Measurements from ENCODE around the gene VWA5B1. TPM values are rescaled to one million over a fixed set of nuclear protein-coding genes. Genes with fewer than 3 reads are reported as not detected.
A peak's percentile ranks its signal among the peaks of the same experiment; 100 is the strongest.

The VWA5B1 gene
- total RNA-seq, 1 donor from 2014 or later: not detected

GRCh38 chr1:20336105-20336605 is 45.5 kb downstream of the VWA5B1 start:
- TF ChIP-seq POLR2A (IDR thresholded peaks at IDR 0.05): no peak
- no peak for DNase-seq (ENCODE audit: extremely low spot score in 2 of 2)
- H3K27me3 ChIP-seq: no peaks in the 10 kb centered on the region
- no peaks in the 10 kb centered on the region for H3K4me1 ChIP-seq
- no peaks in the 10 kb centered on the region for H3K9me3 ChIP-seq
- H3K4me3 ChIP-seq: no peak overlapping the region
- no peak overlapping the region for H3K27ac ChIP-seq
- intact Hi-C loops (cut with DNase I): no loop called here
- H3K36me3 ChIP-seq: no peaks in the 10 kb centered on the region

DNA sequence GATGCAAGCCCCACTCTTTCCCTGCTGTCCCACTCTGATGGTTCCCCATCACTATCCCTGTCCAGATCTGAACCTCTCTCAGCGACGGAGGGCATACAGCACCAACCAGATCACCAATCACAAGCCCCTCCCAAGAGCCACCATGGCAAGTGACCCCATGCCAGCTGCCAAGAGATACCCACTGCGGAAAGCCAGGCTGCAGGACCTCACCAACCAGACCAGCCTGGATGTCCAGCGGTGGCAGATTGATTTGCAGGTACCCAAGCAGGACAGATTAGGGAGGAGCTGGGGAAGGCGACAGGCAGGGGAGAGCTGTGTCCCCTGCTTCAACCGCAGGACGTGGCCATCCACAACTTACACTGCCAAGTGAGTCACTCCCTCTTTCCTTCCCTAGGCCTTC is 46.9 kb downstream of the VWA5B1 start:
- DNase-seq (ENCODE audit: extremely low spot score in 2 of 2): no peak
- Histone ChIP-seq H3K27me3 (no peaks in the 10 kb centered on the region), H3K4me3 (no peak overlapping the region), H3K4me1 (no peaks in the 10 kb centered on the region), H3K9me3 (no peaks in the 10 kb centered on the region), H3K27ac (no peak overlapping the region), H3K36me3 (no peaks in the 10 kb centered on the region)
- intact Hi-C loops (cut with DNase I): no loop called here
- no peak for TF ChIP-seq POLR2AphosphoS5 (IDR thresholded peaks at IDR 0.05; ENCODE audit: insufficient read depth in 1 of 2, low read depth in 1 of 2)
- TF ChIP-seq, protein P1, sequence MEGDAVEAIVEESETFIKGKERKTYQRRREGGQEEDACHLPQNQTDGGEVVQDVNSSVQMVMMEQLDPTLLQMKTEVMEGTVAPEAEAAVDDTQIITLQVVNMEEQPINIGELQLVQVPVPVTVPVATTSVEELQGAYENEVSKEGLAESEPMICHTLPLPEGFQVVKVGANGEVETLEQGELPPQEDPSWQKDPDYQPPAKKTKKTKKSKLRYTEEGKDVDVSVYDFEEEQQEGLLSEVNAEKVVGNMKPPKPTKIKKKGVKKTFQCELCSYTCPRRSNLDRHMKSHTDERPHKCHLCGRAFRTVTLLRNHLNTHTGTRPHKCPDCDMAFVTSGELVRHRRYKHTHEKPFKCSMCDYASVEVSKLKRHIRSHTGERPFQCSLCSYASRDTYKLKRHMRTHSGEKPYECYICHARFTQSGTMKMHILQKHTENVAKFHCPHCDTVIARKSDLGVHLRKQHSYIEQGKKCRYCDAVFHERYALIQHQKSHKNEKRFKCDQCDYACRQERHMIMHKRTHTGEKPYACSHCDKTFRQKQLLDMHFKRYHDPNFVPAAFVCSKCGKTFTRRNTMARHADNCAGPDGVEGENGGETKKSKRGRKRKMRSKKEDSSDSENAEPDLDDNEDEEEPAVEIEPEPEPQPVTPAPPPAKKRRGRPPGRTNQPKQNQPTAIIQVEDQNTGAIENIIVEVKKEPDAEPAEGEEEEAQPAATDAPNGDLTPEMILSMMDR (IDR thresholded peaks at IDR 0.05): no peak
- no peak for TF ChIP-seq POLR2A (IDR thresholded peaks at IDR 0.05)

DNA sequence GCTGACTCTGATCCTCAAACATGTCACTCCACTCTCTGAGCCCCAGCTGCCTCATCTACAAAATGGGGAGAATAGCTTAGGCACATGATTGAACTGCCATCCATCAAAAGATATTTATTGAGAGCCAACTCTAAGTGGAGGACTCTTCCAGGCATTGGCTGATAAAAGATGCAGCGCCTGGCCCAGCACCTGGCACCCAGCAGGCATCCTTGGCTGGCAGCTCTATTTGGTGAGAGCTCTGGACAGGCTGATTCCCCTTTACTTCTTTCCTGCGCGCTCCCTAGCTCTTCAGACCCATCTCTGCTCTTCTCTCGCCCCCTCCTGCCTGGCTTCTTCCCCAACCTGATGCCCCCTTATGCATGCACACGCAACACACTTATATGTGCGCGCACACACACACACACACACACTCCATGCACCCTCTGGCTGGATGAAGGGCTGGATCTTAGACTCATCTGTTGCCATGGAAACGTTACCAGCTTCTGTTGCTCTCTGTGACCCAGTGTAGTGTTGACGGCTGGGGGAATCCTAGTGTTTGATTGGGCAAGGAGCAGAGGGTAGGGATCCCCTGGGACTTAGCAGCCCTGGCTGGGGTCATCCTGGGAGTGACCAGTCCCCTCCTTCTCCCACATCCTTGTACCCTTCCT is 49.3 kb downstream of the VWA5B1 start:
- DNase-seq (ENCODE audit: extremely low spot score in 2 of 2): no peak
- no peaks in the 10 kb centered on the region for H3K4me1 ChIP-seq
- H3K27me3 ChIP-seq: no peaks in the 10 kb centered on the region
- intact Hi-C loops (cut with DNase I): no loop called here
- H3K27ac ChIP-seq: no peak overlapping the region
- H3K36me3 ChIP-seq: no peaks in the 10 kb centered on the region
- no peak overlapping the region for H3K4me3 ChIP-seq
- TF ChIP-seq POLR2A (IDR thresholded peaks at IDR 0.05): no peak
- TF ChIP-seq, protein P1 (IDR thresholded peaks at IDR 0.05): no peak
- no peak for TF ChIP-seq POLR2AphosphoS5 (IDR thresholded peaks at IDR 0.05; ENCODE audit: insufficient read depth in 1 of 2, low read depth in 1 of 2)
- no peaks in the 10 kb centered on the region for H3K9me3 ChIP-seq

- Histone ChIP-seq H3K4me3 (no peak overlapping the region), H3K36me3 (no peaks in the 10 kb centered on the region), H3K27ac (no peak overlapping the region), H3K9me3 (no peaks in the 10 kb centered on the region), H3K4me1 (no peaks in the 10 kb centered on the region), H3K27me3 (no peaks in the 10 kb centered on the region)
- TF ChIP-seq POLR2AphosphoS5 (IDR thresholded peaks at IDR 0.05; ENCODE audit: insufficient read depth in 1 of 2, low read depth in 1 of 2) (no peak), POLR2A (IDR thresholded peaks at IDR 0.05) (no peak)
- TF ChIP-seq, protein P1 (IDR thresholded peaks at IDR 0.05): no peak
- intact Hi-C loops (cut with DNase I): no loop called here
- no peak for DNase-seq (ENCODE audit: extremely low spot score in 2 of 2)
These were observed 51.8 kb downstream of the VWA5B1 start for GRCh38 chr1:20342294-20343148.

DNA sequence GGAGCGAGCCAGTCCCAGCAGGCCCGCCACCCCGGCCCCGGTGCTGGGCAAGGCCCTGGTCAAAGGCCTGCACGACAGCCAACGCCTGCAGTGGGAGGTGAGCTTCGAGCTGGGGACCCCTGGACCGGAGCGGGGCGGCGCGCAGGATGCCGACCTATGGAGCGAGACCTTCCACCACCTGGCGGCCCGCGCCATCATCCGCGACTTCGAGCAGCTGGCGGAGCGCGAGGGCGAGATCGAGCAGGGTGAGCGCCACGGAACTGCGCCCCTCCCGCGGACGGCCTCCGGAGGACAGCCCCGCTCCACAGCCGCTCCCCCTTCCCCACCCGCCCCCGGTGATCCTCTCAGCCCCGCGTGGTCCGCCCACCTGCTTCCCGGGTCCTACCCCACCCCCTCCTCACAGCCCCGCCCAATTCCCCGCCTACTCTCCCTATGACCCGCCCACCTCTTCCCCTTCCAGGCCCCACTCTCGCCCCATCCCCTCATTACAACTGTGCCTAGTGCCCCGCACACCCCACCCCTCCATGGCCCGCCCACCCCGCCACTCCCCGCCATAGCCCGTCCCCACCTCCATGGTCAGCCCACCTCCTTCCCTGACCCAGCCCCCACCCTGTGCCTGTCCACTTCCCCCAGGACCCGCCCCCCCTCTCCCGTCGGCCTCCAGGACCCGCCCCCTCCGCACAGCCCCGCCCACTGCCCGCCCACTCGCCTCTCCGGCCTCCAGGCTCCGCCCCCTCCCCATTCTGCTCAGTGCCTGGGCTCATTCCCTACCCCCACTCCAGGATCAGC is 52.7 kb downstream of the VWA5B1 start:
- Histone ChIP-seq H3K9me3 (no peaks in the 10 kb centered on the region), H3K27me3 (no peaks in the 10 kb centered on the region), H3K4me3 (peak overlapping the region in 1 of 2 donors; percentile 10), H3K36me3 (no peaks in the 10 kb centered on the region), H3K4me1 (no peaks in the 10 kb centered on the region), H3K27ac (no peak overlapping the region)
- DNase-seq (ENCODE audit: extremely low spot score in 2 of 2): no peak
- TF ChIP-seq POLR2A (IDR thresholded peaks at IDR 0.05): no peak
- no peak for TF ChIP-seq POLR2AphosphoS5 (IDR thresholded peaks at IDR 0.05; ENCODE audit: insufficient read depth in 1 of 2, low read depth in 1 of 2)
- TF ChIP-seq, protein P1 (IDR thresholded peaks at IDR 0.05): no peak
- intact Hi-C loops (cut with DNase I): no loop called here

Data from vagina (tissue), 2 donors.